ENCODE results near the gene NRDE2.

NRDE2 gene, protein sequence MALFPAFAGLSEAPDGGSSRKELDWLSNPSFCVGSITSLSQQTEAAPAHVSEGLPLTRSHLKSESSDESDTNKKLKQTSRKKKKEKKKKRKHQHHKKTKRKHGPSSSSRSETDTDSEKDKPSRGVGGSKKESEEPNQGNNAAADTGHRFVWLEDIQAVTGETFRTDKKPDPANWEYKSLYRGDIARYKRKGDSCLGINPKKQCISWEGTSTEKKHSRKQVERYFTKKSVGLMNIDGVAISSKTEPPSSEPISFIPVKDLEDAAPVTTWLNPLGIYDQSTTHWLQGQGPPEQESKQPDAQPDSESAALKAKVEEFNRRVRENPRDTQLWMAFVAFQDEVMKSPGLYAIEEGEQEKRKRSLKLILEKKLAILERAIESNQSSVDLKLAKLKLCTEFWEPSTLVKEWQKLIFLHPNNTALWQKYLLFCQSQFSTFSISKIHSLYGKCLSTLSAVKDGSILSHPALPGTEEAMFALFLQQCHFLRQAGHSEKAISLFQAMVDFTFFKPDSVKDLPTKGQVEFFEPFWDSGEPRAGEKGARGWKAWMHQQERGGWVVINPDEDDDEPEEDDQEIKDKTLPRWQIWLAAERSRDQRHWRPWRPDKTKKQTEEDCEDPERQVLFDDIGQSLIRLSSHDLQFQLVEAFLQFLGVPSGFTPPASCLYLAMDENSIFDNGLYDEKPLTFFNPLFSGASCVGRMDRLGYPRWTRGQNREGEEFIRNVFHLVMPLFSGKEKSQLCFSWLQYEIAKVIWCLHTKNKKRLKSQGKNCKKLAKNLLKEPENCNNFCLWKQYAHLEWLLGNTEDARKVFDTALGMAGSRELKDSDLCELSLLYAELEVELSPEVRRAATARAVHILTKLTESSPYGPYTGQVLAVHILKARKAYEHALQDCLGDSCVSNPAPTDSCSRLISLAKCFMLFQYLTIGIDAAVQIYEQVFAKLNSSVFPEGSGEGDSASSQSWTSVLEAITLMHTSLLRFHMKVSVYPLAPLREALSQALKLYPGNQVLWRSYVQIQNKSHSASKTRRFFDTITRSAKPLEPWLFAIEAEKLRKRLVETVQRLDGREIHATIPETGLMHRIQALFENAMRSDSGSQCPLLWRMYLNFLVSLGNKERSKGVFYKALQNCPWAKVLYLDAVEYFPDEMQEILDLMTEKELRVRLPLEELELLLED

DNA sequence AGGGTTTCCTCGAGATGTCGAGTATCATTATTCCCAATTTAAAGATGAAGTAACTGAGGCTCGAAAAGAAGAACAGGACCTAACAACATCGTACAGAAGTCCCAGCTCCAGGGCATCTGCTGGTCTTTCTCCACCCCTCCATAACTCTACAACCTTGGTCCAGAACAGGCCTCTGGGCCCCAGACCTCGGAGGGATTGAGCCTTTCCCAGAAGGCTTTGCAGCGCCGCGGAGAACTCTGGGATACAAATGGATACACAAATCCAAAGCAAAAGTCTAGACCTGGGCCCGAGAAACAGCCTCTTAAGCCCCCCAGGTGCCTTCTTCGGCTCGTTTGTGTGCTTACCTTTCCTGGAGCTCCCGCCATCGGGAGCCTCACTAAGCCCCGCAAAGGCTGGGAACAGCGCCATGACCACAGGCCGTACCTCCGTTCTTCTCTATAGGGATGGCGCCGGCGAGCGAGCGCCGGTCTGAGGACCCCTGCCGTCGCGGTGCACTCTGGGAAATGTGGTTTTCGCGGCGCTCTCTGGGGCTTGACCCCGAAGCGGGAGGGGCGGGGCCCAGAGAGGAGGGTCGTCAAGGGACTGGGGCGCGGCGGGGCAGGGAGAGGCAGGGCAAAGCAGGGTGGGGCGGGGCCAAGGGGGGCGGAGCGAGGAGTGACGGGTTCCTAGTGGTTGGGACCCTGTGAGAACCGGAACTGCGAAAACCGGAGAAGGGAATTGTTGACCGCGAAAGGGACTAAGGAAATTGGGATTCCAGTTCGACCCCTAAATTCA is at the start of gene NRDE2:
Gene NRDE2 (minus strand): TSS at position 445 of the 774 bp plus-strand sequence. CDS start 37 bp downstream, at position 408.
- peak; percentile 98 for DNase-seq

DNA sequence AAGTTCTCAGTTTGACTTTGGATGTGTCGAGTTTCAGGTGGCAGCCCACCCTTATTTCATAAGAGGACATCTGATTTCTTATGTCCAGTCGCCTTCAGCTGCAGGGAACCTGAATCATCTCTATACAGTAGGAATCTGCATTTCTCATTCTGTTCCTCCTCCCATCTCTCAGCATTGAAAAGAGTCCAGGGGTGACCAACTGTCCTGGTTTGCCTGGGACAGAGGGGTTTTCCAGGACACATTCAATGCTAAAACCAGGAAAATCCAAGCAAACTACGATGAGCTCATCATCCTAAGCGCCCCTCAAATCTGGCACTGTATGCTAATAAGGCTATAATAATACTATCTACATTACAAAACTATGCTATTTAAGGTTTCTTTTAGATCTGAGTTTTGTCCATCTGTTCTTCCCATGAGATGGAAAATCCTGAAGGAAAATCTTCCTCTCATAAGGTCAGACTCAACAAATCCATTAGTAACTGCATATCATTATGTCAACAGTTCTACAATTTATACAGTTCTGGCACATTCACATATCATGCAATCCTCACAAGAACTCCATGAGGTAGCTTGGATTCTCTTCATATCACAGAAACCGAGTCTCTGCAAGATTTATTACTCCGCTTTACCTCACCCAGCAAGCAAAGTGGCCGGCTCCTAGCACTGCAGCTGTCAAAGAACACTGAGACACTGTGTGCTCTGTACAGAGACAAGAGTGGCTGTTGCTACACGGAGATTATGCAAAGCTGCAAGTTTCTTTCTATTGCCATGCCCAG is 49.5 kb upstream of the NRDE2 start:
- peak; percentile 31 to 40 for DNase-seq

DNA sequence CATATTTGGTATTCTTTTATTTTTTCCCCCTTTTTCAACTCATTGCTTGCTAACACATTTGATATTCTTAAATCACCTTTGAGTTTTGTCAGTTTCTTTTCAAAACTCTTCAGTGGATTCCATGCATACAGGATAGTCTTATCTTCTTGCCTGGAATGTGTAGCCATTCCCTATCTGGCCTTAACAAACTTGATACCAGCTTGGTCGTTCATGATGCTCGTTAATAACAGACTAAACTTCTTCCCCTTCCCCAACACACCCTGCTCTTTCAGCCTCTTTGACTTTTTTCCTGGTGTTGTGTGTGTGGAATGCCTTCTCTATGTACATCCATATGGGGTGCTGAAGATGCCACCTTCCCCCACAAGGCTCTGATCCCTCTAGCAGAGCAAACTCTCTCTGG is 47.4 kb upstream of the NRDE2 start:
- DNase-seq = no peak

DNA sequence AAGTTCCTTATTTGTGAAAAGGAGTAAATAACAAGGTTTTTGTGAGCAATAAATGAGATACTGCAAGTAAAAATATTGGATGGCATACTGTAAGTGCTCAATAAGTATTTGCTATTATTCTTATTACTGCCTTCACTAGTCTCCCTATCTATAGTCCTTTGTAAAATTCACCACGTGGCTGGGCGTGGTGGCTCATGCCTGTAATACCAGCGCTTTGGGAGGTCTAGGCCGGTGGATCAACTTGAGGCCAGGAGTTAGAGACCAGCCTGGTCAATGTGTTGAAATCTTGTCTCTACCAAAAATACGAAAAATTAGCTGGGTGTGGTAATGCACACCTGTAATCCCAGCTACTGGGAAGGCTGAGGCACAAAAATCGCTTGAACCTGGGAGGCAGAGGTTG is 46.5 kb upstream of the NRDE2 start:
- DNase-seq = no peak

DNA sequence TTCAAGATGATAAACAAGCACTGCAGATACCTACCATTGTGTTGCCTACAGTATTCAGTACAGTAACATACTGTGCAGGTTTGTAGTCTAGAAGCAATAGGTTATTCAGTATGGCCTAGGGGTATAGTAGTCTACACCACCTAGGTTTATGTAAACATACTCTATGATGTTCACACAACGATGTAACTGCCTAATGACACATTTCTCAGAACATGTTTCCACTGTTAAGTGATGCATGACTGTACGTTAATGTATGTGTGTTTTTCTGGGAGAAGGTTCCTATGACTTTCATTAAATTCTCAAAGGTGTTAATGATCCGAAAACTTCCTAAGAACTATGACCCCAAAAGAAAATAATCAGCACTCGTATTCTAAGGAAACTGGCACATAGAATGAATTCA is 44.2 kb upstream of the NRDE2 start:
- DNase-seq = no peak

DNA sequence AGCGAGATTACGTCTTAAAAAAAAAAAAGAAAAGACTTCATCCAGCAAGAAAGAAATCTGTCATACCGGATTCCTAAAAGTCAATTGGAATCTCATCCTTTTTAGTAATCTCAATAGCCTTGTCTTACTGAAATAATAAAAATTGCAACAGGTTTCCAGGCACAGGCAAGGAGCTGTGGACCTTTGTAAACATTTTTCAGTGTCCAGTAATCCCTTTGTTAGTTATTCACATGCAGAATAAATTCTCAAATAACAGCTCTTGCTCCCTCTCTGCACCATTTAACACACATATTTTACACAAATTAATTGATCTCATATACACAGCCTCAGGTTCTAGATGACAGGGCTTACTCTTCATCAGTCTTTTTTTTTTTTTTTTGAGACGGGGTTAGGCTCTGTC is 43.1 kb upstream of the NRDE2 start:
- no peak for DNase-seq

DNA sequence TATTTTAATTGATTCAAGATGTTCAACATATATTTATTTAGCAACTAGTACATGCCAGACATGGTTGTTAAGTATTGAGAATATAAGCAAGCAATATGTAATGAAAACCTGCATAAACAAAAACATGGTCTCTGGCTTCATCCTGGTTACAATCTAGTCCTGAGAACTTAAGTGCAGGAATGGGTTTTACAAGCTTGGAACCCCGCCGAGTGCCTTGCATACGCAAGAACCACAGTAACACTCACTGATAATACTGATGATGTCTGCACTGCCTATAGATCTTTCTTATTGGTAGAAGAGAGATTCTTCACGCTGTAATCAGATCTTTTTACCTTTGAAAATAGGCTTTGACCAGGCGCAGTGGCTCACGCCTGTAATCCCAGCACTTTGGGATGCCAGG is 42.1 kb upstream of the NRDE2 start:
- DNase-seq = no peak

DNA sequence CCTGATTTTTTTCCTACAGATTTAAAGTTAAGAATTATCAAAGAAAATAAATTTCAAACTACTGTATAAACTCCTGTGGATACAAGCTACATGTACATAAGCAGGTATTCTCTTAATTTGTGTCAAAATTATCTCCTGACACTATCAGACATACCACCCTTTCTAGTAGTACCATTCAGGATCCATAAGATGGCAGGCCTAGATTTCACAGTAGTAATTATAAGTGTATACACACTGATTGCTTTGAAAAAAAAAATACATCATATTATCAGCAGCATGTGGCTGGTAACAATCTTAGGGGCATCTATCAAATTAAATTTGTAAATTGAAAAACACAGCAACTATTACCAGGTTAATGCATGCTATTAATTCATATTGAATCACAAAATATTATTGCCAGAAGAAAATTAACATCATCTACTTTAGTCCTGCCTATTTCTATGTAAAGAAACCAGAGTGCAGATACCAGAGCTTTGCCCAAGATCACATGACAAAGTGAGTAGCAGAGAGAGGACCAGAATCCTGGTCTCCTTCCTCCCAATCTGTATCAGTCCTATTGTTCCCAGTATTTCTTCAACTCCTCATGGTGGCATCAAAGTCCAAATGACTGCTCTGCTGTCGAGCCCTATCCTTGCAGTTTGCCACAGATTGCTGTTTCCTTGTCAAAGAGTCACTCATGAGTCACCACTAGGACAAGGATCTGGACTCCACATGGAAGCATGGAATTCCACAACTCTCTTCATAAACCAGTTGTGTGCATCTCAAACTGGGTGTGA is 37.4 kb upstream of the NRDE2 start:
- DNase-seq = no peak

DNA sequence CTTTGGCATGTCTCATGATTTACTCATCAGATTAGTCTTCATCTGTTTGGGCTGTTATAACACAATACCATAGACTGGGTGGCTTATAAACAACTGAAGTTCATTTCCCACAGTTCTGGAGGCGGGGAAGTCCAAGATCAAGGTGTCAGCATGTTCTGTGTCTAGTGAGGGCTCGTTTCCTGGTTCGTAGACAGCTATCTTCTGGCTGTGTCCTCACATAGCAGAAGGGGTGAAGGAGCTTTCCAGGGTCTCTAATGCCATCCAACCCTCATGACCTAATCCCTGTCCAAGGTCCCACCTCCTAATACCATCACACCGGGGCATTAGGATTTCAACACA is 30.8 kb upstream of the NRDE2 start:
- no peak for DNase-seq

DNA sequence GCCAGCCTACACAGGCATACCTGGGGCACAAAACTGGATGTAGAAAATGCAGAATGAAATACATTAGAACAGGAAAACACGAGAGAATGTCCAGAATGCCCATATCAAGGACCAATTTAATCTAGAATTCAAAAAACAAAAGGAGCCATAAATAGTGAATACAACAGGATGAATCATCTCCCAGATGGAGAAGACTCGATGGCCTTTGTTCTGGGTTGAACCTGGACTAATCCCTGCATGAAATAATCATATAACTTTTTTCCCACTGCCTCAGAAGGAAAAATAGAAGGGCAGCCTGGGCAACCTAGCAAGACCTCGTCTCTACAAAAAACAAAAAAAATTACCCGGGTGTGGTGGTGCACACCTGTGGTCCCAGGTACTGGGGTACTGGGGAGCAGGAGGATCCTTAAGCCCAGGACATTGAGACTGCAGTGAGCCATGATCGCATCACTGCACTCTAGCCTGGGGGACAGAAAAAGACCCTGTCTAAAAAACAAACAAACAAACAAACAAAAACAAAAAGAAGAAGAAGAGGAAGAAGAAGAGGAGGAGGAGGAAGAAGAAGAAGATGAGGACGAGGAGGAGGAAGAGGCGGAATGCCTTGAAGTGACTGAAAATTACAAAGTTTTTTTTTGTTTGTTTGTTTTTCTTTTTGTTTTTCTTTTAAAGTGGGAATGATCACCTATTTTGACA is 30.3 kb upstream of the NRDE2 start:
- no peak for DNase-seq

DNA sequence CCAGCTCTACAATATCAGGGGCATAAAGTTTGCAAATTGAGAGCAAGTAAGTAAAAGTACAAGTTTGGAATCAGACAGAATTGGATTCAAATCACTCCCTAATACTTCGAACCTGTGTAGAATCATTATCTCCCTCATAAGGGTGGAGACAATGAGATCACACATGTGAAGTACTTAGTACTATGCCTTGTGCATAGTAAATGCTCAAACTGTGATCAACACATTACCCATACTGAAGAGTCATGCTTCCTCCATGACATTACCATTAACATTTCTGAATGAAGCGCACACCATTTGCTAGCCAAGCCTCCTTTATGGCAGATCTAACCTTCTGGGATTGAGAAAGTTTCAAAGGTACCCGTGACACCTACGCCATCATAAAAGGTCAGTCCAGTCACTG is 26.6 kb upstream of the NRDE2 start:
- no peak for DNase-seq

DNA sequence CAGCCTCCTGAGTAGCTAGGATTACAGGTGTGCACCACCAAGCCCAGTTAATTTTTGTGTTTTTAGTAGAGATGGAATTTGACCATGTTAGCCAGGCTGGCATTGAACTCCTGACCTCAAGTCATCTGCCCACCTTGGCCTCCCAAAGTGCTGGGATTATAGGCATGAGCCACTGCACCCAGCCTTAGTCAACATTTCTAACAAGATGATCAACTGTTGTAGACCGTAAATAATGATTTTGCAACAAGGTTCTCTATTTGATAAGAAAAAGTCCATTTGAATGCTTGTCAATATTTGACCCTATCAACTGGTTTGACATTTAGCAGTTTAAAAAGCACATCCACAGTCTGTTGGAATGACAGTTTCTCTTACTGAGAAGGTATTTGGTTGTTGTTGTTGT is 25.2 kb upstream of the NRDE2 start:
- DNase-seq = no peak

DNA sequence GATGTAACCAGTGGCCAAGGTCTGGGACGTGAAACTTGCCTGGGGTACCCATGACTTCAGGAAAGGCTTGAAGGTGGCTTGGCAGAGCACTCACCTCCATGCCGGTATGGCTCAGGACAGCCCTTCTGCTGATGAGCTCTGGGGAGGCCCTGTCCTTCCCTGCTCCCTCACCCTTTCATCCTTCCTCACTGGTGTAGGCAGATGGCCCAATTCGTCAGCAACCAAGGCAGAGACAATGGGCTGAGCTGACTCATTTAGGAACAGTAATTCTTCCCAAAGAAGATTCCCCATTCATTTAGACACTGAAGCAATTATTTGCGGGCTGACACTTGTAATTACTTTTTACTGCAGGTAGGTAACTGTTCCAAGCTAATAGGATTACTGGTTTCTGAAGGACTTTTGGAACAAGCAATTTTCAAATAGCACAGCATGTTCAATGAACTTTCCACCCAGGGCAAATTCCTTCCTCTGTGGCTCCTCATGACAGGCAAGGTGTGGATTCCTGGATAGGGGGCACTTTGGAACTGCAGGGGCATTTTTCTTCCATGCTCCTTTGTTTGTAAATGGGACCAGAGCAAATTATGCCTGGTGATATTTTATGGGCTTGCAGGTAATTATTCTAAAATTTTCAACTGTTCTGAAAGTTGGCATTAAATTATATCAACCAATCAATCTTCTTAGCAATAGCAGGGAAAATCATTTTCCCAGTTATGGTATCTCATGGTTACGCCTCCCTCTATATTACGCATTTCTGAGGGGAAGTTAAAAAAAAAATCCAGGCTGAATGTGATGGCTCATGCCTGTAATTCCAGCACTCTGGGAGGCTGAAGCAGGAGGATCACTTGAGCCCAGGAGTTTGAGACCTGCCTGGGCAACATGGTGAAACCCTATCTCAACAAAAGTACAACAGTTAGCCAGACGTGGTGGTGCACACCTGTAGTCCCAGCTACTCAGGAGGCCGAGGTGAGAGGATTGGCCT is 24.1 kb upstream of the NRDE2 start:
- no peak for DNase-seq

DNA sequence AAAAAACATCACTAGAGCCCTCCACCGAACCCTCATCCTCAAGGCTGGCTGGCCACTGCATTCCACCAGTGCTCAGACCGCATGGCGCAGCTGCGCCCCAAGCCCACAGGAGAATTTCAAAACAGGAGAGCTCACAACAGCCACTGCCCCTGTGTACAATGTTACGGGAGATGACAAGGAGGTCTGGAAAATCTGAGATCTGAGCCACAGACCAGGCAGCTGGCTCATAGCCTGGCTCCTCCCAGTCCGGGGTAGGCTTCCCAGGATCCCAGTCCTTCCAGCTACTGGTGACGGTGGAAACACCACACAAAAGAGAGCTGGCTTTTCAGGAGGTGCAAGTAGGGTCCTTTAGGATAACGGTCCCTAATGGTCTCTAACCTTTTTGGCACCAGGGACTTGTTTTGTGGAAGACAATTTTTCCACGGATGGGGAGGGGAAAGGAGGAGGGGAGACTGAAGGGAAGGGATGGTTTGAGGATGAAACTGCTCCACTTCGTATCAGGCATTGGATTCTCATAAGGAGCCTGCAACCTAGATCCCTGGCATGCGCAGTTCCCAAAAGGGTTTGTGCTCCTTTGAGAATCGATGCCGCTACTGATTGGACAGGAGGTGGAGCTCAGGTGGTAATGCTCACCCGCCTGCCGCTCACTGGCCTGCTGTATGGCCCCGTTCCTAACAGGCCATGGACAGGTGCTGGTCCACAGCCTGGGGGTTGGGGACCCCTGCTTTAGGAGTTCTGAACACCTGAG is 23.0 kb upstream of the NRDE2 start:
- DNase-seq = no peak

DNA sequence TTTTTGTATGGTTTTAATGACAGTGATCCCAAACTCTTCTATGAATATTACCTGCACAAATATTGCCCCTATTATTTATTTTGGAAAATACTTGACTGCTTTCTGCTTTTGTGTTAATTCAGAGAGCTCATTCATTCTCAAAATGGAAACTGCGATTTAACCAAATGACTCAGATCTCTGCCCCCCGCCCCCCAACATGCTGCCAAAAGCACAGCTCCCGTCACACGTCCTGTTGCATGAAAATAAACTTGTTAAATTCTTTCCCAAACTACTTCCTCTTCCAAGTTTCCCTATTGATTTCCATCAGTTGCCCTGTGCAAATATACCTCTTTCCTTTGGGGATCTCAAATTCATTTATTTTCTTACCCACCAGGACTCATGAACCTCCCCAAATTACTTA is 18.0 kb upstream of the NRDE2 start:
- DNase-seq = no peak

DNA sequence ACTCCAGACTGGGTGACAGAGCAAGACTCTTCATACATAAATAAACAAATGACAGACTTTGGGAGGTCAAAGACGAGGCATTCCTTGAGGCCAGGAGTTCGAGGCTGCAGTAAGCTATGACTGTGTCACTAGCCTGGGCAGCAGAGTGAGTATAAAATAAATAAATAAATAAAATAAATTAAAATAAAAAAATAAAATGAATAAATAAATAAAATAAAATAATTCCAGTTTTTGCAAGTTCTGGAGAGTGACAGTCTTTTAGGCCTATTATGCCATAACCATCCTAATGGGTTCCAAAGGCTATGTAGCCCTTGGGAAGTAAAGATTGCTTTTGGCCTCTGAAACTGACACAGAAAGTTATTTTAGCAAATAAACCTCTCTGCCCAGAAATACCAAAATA is 16.5 kb upstream of the NRDE2 start:
- DNase-seq = no peak

DNA sequence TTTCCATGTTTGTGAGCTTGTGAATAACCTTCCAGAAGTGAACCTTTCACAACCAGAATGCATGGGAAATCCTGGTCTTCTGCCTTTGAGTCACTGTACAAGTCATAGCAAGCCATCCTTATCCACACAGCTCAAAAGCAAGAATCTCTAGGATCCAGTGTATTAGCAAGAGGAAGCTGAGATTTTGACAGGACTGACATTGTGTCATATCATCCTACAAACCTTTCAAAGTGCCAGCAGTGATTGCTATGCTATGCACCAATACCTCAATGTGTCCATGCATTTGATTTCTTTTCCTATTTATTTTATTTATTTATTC is 13.5 kb upstream of the NRDE2 start:
- no peak for DNase-seq

DNA sequence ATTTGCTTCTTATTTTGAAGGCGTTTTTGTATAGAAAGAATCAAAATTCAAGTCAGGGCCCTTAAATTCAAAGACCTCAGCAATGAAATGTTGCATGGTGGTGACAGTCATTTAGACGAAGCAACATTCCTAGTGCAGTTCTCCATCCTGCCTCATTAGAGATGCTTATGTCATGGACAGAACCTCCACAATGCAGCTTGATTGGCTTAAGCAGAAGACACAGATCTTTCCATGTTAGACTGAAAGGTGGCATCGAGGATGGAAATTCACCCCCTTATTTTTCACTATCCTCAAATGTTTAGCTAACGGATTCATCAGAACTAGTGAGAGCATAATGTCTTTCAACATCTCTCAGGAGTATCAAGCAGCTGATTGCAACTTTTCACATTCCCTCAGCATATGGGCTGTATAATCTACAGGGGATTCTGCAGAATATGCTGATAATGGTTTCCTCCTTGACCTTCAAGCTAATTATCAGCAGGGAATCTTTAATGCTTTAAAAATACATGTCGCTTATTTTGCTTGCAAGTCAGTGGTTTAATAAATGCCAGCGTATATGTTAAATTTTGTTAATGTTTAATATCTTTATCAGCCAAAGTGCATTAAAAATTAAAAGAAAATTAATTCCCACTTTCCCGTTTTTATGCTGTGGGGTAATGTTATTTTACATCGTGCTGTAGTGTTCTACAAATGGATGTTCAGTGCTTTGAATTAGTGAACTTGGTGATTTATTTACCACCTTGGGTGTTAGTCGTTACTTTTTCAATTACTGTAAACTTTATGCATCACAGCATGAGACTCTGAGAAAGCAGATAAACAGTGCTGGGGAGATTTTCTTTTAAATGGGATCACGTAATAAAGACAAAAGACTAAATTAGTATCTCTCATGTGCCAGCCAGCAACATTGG is 12.8 kb upstream of the NRDE2 start:
- no peak for DNase-seq

Measured in NCI-H187 (cell line).